Memory B cell (primary cell): Measurements from ENCODE around the gene FLACC1.
"Not testable (repeated sequence)": the region's sequence is repeated elsewhere in the genome, so short reads cannot be mapped to it uniquely, and the experiment has no call there.

Source experiments
- ATAC-seq: fragments of 150-1000 bp; cut with Tn5 transposase; 2 replicates; pipeline ENCODE4 v1.10.0; 2021; ENCODE audit warnings: low read depth, mild to moderate bottlenecking, moderate library complexity
- DNase-seq, 2 donors: peaks; one replicate each; pipeline ENCODE4 v3.0.0; 2022; ENCODE audit warnings: low spot score in 2 of 2
- H3K27ac Mint-ChIP-seq: one replicate; pipeline ENCODE4 v1.8.0; 2022; ENCODE audit warnings: mild to moderate bottlenecking, moderate library complexity, mixed read lengths
- H3K27me3 Mint-ChIP-seq: one replicate; pipeline ENCODE4 v1.8.0; 2022; ENCODE audit warnings: mixed read lengths
- H3K36me3 Mint-ChIP-seq: one replicate; pipeline ENCODE4 v1.8.0; 2022; ENCODE audit warnings: mild to moderate bottlenecking, mixed read lengths
- H3K4me1 Mint-ChIP-seq: one replicate; pipeline ENCODE4 v1.8.0; 2022; ENCODE audit warnings: mixed read lengths
- H3K4me3 Mint-ChIP-seq: one replicate; pipeline ENCODE4 v1.8.0; 2022; ENCODE audit warnings: mild to moderate bottlenecking, moderate library complexity, mixed read lengths
- H3K9me3 Mint-ChIP-seq: one replicate; pipeline ENCODE4 v1.8.0; 2022; ENCODE audit warnings: mixed read lengths

Gene FLACC1

GRCh38 chr2:201242571-201243277, 114.4 kb downstream of the FLACC1 start:
- peaks cover 34% of the 10 kb centered on the region for H3K4me1 Mint-ChIP-seq
- peaks cover 19% of the 10 kb centered on the region for H3K36me3 Mint-ChIP-seq
- ATAC-seq, result peak; percentile 66
- peak overlapping the region; percentile 70 for H3K27ac Mint-ChIP-seq
- no peaks in the 10 kb centered on the region for H3K9me3 Mint-ChIP-seq
- no peak for DNase-seq
- H3K27me3 Mint-ChIP-seq, result no peaks in the 10 kb centered on the region
- peak overlapping the region; percentile 6 for H3K4me3 Mint-ChIP-seq

- H3K4me3 Mint-ChIP-seq, H3K27me3 Mint-ChIP-seq, ATAC-seq, DNase-seq, H3K9me3 Mint-ChIP-seq: not testable (repeated sequence)
- Mint-ChIP-seq H3K36me3 (peaks cover 20% of the 10 kb centered on the region), H3K27ac (peak overlapping the region; percentile 64), H3K4me1 (peaks cover 40% of the 10 kb centered on the region)
Observed at GRCh38 chr2:201239167-201239935, 117.8 kb downstream of the FLACC1 start.
